Fibroblast of lung (primary cell): ENCODE results near the gene TMEM72.

Experiments
- CTCF ChIP-seq, 2 donors: IDR thresholded peaks in 1 of 2; conservative IDR thresholded peaks in 1 of 2; 1 replicate in 1 of 2; 2 replicates in 1 of 2; pipeline ENCODE4 v1.5.1; 2011 to 2012; ENCODE audit warnings: low read length in 2 of 2, control low read depth in 1 of 2, inconsistent platforms in 1 of 2, low read depth in 1 of 2, mild to moderate bottlenecking in 1 of 2
- EZH2 ChIP-seq: IDR thresholded peaks from 2 replicates; pipeline ENCODE4 v1.5.1; 2012; ENCODE audit warnings: low read length, control low read depth, mild to moderate bottlenecking; ENCODE audit errors: missing control alignments

DNA sequence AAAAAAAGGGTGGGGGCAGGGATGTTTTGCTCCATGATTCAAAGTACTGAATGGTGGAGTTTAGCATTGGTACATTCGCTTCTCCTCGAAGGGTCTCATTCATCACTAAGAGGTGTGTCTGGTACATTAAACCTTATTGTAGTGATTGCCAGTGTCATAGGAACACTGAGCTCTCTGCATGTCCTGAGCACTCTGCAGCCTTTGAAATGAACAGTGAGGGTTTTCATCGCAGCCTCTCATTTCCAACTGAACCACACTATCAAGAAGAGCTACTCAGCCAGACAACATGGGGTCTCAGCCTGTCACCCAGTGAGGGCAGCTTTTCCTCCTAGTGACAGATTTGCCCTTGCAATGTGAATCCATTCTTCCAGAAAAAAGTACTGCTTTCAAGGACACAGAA is 75.0 kb downstream of the TMEM72 start:
- TF ChIP-seq CTCF (conservative IDR thresholded peaks at IDR 0.05 in 1 of 2, IDR thresholded peaks at IDR 0.05 in 1 of 2; ENCODE audit: low read depth in 1 of 2, low read length in 2 of 2) (no peak), EZH2 (no peak)
